SHP77 (cell line): ENCODE data around the gene METTL26.
"Not testable (repeated sequence)": the region's sequence is repeated elsewhere in the genome, so short reads cannot be mapped to it uniquely, and the experiment has no call there.

Experiments used
- DNase-seq, 2 experiments: peaks; one replicate each; lab custom pipeline; 2025; lab: John Stamatoyannopoulos, UW

Gene METTL26

GRCh38 chr16:625117-625976 is 10.8 kb downstream of the METTL26 start:
- DNase-seq = no peak

GRCh38 chr16:624526-625070 is 11.5 kb downstream of the METTL26 start:
- no peak for DNase-seq

GRCh38 chr16:622920-623280 is 13.2 kb downstream of the METTL26 start:
- DNase-seq = no peak

- DNase-seq = peak in 1 of 2 experiments; percentile 32
Observed at GRCh38 chr16:621526-622105, 14.5 kb downstream of the METTL26 start.

GRCh38 chr16:620700-621525 is 15.2 kb downstream of the METTL26 start:
- DNase-seq = peak; percentile 71 to 75

GRCh38 chr16:619476-620100 is 16.5 kb downstream of the METTL26 start:
- DNase-seq = no peak

GRCh38 chr16:617855-618254 is 18.2 kb downstream of the METTL26 start:
- DNase-seq = no peak

- DNase-seq = peak in 1 of 2 experiments; percentile 22
Observed at GRCh38 chr16:616733-617586, 19.1 kb downstream of the METTL26 start.

GRCh38 chr16:615122-615521 is 21.0 kb downstream of the METTL26 start:
- no peak for DNase-seq

GRCh38 chr16:610513-611381 is 25.4 kb downstream of the METTL26 start:
- DNase-seq = peak in 1 of 2 experiments; percentile 27

GRCh38 chr16:609984-610383 is 26.1 kb downstream of the METTL26 start:
- no peak for DNase-seq

GRCh38 chr16:609316-609715 is 26.8 kb downstream of the METTL26 start:
- no peak for DNase-seq

- DNase-seq = no peak
Observed at GRCh38 chr16:608019-608418, 28.1 kb downstream of the METTL26 start.

- no peak for DNase-seq
Observed at GRCh38 chr16:606656-607307, 29.3 kb downstream of the METTL26 start.

GRCh38 chr16:603933-604332 is 32.2 kb downstream of the METTL26 start:
- DNase-seq = no peak

GRCh38 chr16:600781-601180 is 35.3 kb downstream of the METTL26 start:
- DNase-seq = peak in 1 of 2 experiments; percentile 17

GRCh38 chr16:598823-599739 is 37.0 kb downstream of the METTL26 start:
- no peak for DNase-seq

GRCh38 chr16:597655-598054 is 38.5 kb downstream of the METTL26 start:
- DNase-seq = not testable (repeated sequence)
